HepG2 (cell line): ENCODE results near the gene C15orf62. TPM values are rescaled to one million over a fixed set of nuclear protein-coding genes. Genes with fewer than 3 reads are reported as not detected.
A peak's percentile ranks its signal among the peaks of the same experiment; 100 is the strongest.

ENCODE experiments used
- ATF3 ChIP-seq: sonication (generic); formaldehyde crosslinking; IDR thresholded peaks from 2 replicates; pipeline ENCODE4 v1.4.0; 2020; ENCODE audit warnings: missing genetic modification reagents
- CENPX ChIP-seq: sonication (generic); formaldehyde crosslinking; IDR thresholded peaks from 2 replicates; pipeline ENCODE4 v1.9.0; 2021; ENCODE audit warnings: mild to moderate bottlenecking, missing genetic modification reagents, moderate library complexity
- CSRNP1 ChIP-seq: sonication (generic); formaldehyde crosslinking; IDR thresholded peaks from 2 replicates; pipeline ENCODE4 v1.8.1; 2023; ENCODE audit warnings: mild to moderate bottlenecking, missing genetic modification reagents
- MAFF ChIP-seq: IDR thresholded peaks from 2 replicates; pipeline ENCODE4 v1.6.1; 2011; ENCODE audit warnings: low read depth, low read length, improper control_type of control experiment
- MLLT10 ChIP-seq: sonication (generic); formaldehyde crosslinking; IDR thresholded peaks from 2 replicates; pipeline ENCODE4 v1.4.0; 2020; ENCODE audit warnings: missing genetic modification reagents
- NCOA5 ChIP-seq: sonication (generic); formaldehyde crosslinking; IDR thresholded peaks from 2 replicates; pipeline ENCODE4 v1.4.0; 2020; ENCODE audit warnings: missing genetic modification reagents
- PBX2 ChIP-seq: IDR thresholded peaks from 2 replicates; pipeline ENCODE4 v1.6.1; 2016; ENCODE audit warnings: control low read depth
- PCBP1 ChIP-seq: fragments of 200-400 bp; formaldehyde crosslinking; IDR thresholded peaks from 2 replicates; pipeline ENCODE4 v1.6.1; 2017; ENCODE audit warnings: mild to moderate bottlenecking, low read depth, low read length, borderline replicate concordance
- POLR2AphosphoS2 ChIP-seq: IDR thresholded peaks from 2 replicates; pipeline ENCODE4 v1.6.1; 2011; ENCODE audit warnings: low read depth, low read length, improper control_type of control experiment
- RCOR2 ChIP-seq: IDR thresholded peaks from 2 replicates; pipeline ENCODE4 v1.6.1; 2016; ENCODE audit warnings: missing biosample characterization, missing genetic modification reagents
- TERF1 ChIP-seq: sonication (generic); formaldehyde crosslinking; IDR thresholded peaks from 2 replicates; pipeline ENCODE4 v1.8.0; 2022; ENCODE audit warnings: mild to moderate bottlenecking, missing genetic modification reagents, moderate library complexity
- TFE3 ChIP-seq: IDR thresholded peaks from 2 replicates; pipeline ENCODE4 v1.6.1; 2016
- ZBTB20 ChIP-seq: sonication (generic); formaldehyde crosslinking; IDR thresholded peaks from 2 replicates; pipeline ENCODE4 v1.8.1; 2023; ENCODE audit warnings: missing genetic modification reagents, low read depth, mild to moderate bottlenecking, borderline replicate concordance
- ZFY ChIP-seq: sonication (generic); formaldehyde crosslinking; IDR thresholded peaks from 2 replicates; pipeline ENCODE4 v1.4.0; 2020; ENCODE audit warnings: missing genetic modification reagents
- ZNF225 ChIP-seq: sonication (generic); formaldehyde crosslinking; IDR thresholded peaks from 2 replicates; pipeline ENCODE4 v1.4.0; 2020; ENCODE audit warnings: mild to moderate bottlenecking, missing genetic modification reagents
- ZNF24 ChIP-seq: fragments of 450-650 bp; IDR thresholded peaks from 2 replicates; pipeline ENCODE4 v1.6.1; 2017; ENCODE audit warnings: antibody characterized with exemption, mild to moderate bottlenecking
- ZNF264 ChIP-seq: sonication (generic); formaldehyde crosslinking; IDR thresholded peaks from 2 replicates; pipeline ENCODE4 v1.4.0; 2020; ENCODE audit warnings: missing genetic modification reagents
- ZNF282 ChIP-seq: fragments of 450-650 bp; IDR thresholded peaks from 2 replicates; pipeline ENCODE4 v1.6.1; 2018; ENCODE audit not compliant: partially characterized antibody
- ZNF691 ChIP-seq: sonication (generic); formaldehyde crosslinking; IDR thresholded peaks from 2 replicates; pipeline ENCODE4 v1.4.0; 2020; ENCODE audit warnings: missing genetic modification reagents, low read depth, mild to moderate bottlenecking, borderline replicate concordance
- ZNF775 ChIP-seq: sonication (generic); formaldehyde crosslinking; IDR thresholded peaks from 2 replicates; pipeline ENCODE4 v1.4.0; 2020; ENCODE audit warnings: missing genetic modification reagents, mild to moderate bottlenecking, moderate library complexity, borderline replicate concordance
- polyA plus RNA-seq, 8 experiments: library from polyadenylated mRNA; depleted of rRNA in 3 of 8; stranded (reverse) in 7 of 8; unstranded in 1 of 8; fragments of >200 nt; fragmentation: Illumina TruSeq in 4 of 8; extraction: Trizol in 4 of 8; gene quantifications; 2 replicates each; pipeline versions ENCODE4 v1.2.1 to v1.2.3, GENCODE V29; 2011 to 2016; ENCODE audit warnings: low read depth in 4 of 8, missing spikeins in 1 of 8, mixed read lengths in 1 of 8; ENCODE audit not compliant: insufficient read depth in 1 of 8
- total RNA-seq, 5 experiments: library from RNA; depleted of rRNA; stranded (reverse); fragments of >200 nt; fragmentation: Illumina TruSeq; extraction: Trizol; gene quantifications; 2 replicates each; pipeline ENCODE4 v1.2.3, GENCODE V29; 2016; ENCODE audit warnings: low read depth in 1 of 5

Gene C15orf62
- total and polyA plus RNA-seq, 2 of the 13 experiments (the other 11 are each of a cell fraction or from before 2014, with no cell fraction given): 0.51 to 1.1 TPM

- TF ChIP-seq CSRNP1: no peak
- TF ChIP-seq TERF1 (CRISPR knock-in tag): no peak
- TF ChIP-seq NCOA5 (CRISPR knock-in tag): no peak
- no peak for TF ChIP-seq ZNF225 (CRISPR knock-in tag)
- TF ChIP-seq POLR2AphosphoS2: no peak
- TF ChIP-seq MAFF: peak; percentile 71
- TF ChIP-seq TFE3 (CRISPR knock-in tag): peak; percentile 20; the same call in 1 of the 2 replicates
- TF ChIP-seq ZBTB20 (CRISPR knock-in tag): no peak
- no peak for TF ChIP-seq ZNF282
- TF ChIP-seq MLLT10 (CRISPR knock-in tag): no peak
- TF ChIP-seq ZNF264 (CRISPR knock-in tag): 0 out of 2 replicates have a peak, but pooled peaks have one; percentile 58
- no peak for TF ChIP-seq ZNF691
- peak; percentile 88; the same call in 1 of the 2 replicates for TF ChIP-seq RCOR2
- no peak for TF ChIP-seq ZNF24
- TF ChIP-seq PCBP1: no peak
- TF ChIP-seq ZNF775 (CRISPR knock-in tag): no peak
- no peak for TF ChIP-seq ZFY (CRISPR knock-in tag)
- TF ChIP-seq ATF3 (CRISPR knock-in tag): peak; percentile 62; the same call in 1 of the 2 replicates
- no peak for TF ChIP-seq PBX2 (CRISPR knock-in tag)
- no peak for TF ChIP-seq CENPX (CRISPR knock-in tag)
These were observed 23.6 kb downstream of the C15orf62 start (continued) for GRCh38 chr15:40793216-40793989.
